Chondrocyte (in vitro differentiated cells): Measurements from ENCODE around the gene ATP8B3. TPM values are rescaled to one million over a fixed set of nuclear protein-coding genes. Genes with fewer than 3 reads are reported as not detected.

Source experiments
- DNase-seq: peaks from one replicate; pipeline ENCODE4 v3.0.0; 2021; ENCODE audit warnings: mixed read lengths, low spot score
- H3K27ac Mint-ChIP-seq: one replicate; pipeline ENCODE4 v1.8.0; 2021; ENCODE audit warnings: mild to moderate bottlenecking, moderate library complexity, mixed read lengths; ENCODE audit not compliant: unreplicated experiment
- H3K27me3 Mint-ChIP-seq: 2 replicates; pipeline ENCODE4 v1.8.0; 2021; ENCODE audit warnings: low read depth, mixed read lengths
- H3K36me3 Mint-ChIP-seq: 2 replicates; pipeline ENCODE4 v1.8.0; 2021; ENCODE audit warnings: low read depth, mixed read lengths
- H3K4me1 Mint-ChIP-seq: 2 replicates; pipeline ENCODE4 v1.8.0; 2021; ENCODE audit warnings: low read depth, mild to moderate bottlenecking, mixed read lengths
- H3K4me3 Mint-ChIP-seq: one replicate; pipeline ENCODE4 v1.8.0; 2021; ENCODE audit warnings: mild to moderate bottlenecking, moderate library complexity, mixed read lengths; ENCODE audit not compliant: unreplicated experiment
- H3K9me3 Mint-ChIP-seq: 2 replicates; pipeline ENCODE4 v1.8.0; 2021; ENCODE audit warnings: low read depth, mixed read lengths
- total RNA-seq: library from RNA; stranded (reverse); gene quantifications from 3 replicates; pipeline ENCODE4 v1.2.1, GENCODE V29; 2021
- TF ChIP-seq, protein P1 (sequence below): fragments of 200-600 bp; sonication (generic); IDR thresholded peaks from 2 replicates; pipeline ENCODE4 v1.5.0; 2021; ENCODE audit warnings: antibody characterized with exemption, mild to moderate bottlenecking, moderate library complexity

Gene ATP8B3
- total RNA-seq, 1 donor from 2014 or later: 5.7 TPM

DNA sequence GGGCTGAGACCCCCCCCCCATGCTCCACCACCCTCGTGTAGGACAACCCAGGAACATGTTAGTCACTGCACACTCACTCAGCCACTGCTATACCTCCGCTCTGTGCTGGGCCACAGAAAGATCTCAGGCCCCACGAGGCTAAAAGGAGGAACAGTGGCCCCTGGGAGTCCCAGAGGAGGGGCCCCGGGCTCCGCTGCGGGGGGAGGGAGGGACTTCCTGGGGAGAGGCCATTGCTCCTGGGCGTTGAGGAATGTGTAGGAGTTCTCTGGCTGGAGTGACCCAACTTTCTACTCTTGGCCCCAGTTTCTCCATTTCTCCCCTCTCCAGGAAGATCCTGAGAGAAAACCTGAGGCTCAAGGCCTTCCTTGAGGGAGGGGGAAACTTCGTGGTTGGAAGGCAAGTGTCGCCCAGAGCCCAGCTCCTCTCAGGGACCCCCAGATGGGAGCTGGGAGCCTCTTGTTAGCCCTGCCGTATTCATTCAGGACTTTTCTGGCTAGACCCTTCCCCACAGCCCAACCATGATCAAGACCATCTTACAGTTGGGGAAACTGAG is 45.2 kb downstream of the ATP8B3 start:
- H3K9me3 Mint-ChIP-seq: peaks cover 14% of the 10 kb centered on the region
- TF ChIP-seq, protein P1, sequence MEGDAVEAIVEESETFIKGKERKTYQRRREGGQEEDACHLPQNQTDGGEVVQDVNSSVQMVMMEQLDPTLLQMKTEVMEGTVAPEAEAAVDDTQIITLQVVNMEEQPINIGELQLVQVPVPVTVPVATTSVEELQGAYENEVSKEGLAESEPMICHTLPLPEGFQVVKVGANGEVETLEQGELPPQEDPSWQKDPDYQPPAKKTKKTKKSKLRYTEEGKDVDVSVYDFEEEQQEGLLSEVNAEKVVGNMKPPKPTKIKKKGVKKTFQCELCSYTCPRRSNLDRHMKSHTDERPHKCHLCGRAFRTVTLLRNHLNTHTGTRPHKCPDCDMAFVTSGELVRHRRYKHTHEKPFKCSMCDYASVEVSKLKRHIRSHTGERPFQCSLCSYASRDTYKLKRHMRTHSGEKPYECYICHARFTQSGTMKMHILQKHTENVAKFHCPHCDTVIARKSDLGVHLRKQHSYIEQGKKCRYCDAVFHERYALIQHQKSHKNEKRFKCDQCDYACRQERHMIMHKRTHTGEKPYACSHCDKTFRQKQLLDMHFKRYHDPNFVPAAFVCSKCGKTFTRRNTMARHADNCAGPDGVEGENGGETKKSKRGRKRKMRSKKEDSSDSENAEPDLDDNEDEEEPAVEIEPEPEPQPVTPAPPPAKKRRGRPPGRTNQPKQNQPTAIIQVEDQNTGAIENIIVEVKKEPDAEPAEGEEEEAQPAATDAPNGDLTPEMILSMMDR: no peak
- no peak overlapping the region for H3K27ac Mint-ChIP-seq
- H3K4me3 Mint-ChIP-seq: no peak overlapping the region
- peaks cover 6% of the 10 kb centered on the region for H3K36me3 Mint-ChIP-seq
- H3K4me1 Mint-ChIP-seq: no peaks in the 10 kb centered on the region
- no peak for DNase-seq
- peaks cover 35% of the 10 kb centered on the region for H3K27me3 Mint-ChIP-seq

DNA sequence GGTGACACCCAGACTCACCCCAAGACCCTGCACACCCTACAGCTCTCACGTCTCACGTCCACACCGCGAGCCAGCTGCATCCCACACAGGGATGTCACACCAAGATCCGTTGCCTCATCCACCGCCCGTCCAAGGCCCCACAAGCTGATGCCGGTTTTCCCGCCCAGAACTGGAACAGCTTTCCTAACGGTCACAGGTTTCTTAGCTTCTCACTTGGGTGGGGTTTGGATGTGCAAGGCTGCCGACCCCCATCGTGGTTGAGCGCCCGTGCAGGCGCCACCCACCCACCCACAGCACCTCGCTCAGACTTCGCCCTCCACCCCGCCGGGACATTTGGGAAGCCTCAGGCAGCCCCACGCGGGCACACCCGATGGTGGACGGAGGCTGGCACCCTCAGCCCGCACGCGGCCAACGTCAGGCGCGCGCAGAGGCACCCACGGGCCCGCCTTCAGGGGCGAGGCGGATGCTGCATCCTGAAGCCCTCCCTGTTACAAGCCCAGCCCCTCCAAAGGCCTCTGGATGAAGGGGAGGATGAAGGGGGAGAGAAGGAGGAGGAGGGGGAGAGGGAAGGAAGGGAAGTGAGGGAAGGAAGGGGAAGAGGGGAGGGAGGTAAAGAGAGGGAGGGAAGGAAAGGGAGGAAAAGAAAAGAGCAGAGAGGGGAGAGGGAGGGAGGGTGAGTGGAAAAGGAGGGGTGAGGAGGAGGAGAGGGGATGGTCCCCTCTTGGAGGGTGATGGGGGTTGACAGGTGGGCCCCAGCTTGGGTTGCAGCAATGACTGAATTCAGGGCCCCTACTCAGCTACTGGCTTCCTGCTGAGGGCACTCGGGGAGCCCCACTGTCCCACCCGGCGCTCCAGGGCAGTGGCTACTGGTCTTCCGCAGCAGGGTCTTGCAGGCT is 45.9 kb downstream of the ATP8B3 start:
- Mint-ChIP-seq H3K4me3 (no peak overlapping the region), H3K4me1 (no peaks in the 10 kb centered on the region), H3K27me3 (peaks cover 43% of the 10 kb centered on the region), H3K36me3 (peaks cover 5% of the 10 kb centered on the region), H3K27ac (no peak overlapping the region), H3K9me3 (peaks cover 9% of the 10 kb centered on the region)
- DNase-seq: no peak
- TF ChIP-seq, protein P1: no peak

DNA sequence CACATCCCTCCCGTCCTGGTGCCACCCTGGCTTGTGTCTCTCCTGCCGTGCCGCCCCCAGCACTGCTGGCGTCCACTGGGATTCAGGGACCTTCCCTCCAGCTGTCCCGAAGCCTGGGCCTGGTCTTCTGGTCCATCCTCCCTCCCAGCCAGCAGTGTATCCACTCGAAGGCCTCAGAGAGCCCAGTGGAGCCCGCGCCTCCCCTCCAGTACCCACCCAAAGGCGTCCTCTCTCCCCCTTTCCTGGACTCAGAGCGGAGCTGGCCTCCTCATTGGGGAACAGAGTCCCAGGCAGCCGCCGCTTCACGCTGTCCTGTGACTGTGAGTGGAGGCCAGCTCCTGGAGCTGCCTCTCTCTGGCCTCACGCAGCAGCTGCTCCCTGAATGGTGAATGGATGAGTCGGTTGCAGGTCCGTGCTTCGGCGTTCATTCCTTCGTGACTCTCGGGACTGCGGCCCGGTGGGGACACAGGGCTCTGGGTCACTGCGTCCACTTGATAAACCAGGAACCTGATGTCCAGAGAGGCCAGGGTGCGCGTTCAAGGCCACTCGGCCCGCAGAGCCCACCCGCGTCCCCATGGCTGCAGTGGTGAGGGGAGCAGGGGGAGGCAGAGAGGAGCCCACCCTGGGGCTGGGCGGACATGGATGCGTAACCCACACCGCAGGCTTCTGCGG is 46.7 kb downstream of the ATP8B3 start:
- TF ChIP-seq, protein P1: no peak
- Mint-ChIP-seq H3K4me1 (no peaks in the 10 kb centered on the region), H3K27me3 (peaks cover 47% of the 10 kb centered on the region), H3K4me3 (no peak overlapping the region), H3K9me3 (peaks cover 2% of the 10 kb centered on the region), H3K36me3 (no peaks in the 10 kb centered on the region), H3K27ac (no peak overlapping the region)
- no peak for DNase-seq

DNA sequence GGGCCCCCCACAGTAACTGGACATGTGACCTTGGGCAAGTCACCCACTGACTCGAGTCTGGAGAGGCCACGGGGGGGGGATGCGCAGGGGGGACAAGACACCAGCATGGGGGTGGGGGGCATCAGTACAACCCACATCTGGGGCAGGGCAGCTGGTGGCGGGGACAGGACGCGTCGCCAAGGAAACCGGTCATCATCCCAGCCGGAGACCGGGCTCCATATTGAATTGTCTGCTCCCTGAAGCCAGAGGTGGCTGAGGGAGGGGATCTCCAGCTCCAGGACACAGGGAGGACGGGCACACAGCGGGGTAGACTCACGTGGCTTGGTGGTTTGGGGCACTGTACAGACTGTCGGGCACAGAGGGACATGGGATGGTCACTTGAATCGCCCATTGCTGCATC is 47.3 kb downstream of the ATP8B3 start:
- Mint-ChIP-seq H3K9me3 (no peaks in the 10 kb centered on the region), H3K27ac (no peak overlapping the region), H3K4me1 (no peaks in the 10 kb centered on the region), H3K36me3 (no peaks in the 10 kb centered on the region), H3K27me3 (peaks cover 50% of the 10 kb centered on the region), H3K4me3 (no peak overlapping the region)
- TF ChIP-seq, protein P1: no peak
- DNase-seq: no peak
